ENCODE data around the gene UBE3B.

The UBE3B gene

GRCh38 chr12:109544955-109545531 is 67.6 kb downstream of the UBE3B start:
- Histone ChIP-seq H3K27me3 (ENCODE audit: insufficient read depth, low read length) (no peaks in the 10 kb centered on the region), H2BK5ac (ENCODE audit: low read depth, low read length, poor library complexity) (no peak overlapping the region), H3K18ac (ENCODE audit: low read length) (no peak overlapping the region), H4K8ac (ENCODE audit: low read depth, low read length) (no peak overlapping the region), H2BK120ac (ENCODE audit: insufficient read depth, low read length, poor library complexity) (no peak overlapping the region), H3K36me3 (ENCODE audit: control insufficient read depth in 1 of 2, insufficient read depth in 2 of 2, low read length in 2 of 2) (no peaks in the 10 kb centered on the region), H2AFZ (ENCODE audit: insufficient read depth, low read length, poor library complexity) (no peak overlapping the region), H4K91ac (ENCODE audit: low read depth, low read length) (no peak overlapping the region), H3K4me3 (ENCODE audit: low read depth, low read length) (no peak overlapping the region), H2AK5ac (ENCODE audit: low read length) (no peak overlapping the region), H3K4me1 (ENCODE audit: control insufficient read depth in 1 of 2, insufficient read depth in 2 of 2, low read length in 2 of 2) (peaks cover 3% of the 10 kb centered on the region in 2 experiments), H3K4me2 (ENCODE audit: low read length) (no peak overlapping the region), H3K79me1 (ENCODE audit: low read length) (no peaks in the 10 kb centered on the region), H4K12ac (ENCODE audit: low read depth, low read length) (no peak overlapping the region), H3K14ac (ENCODE audit: low read length) (no peak overlapping the region), H2BK12ac (ENCODE audit: low read length) (no peak overlapping the region), H3K9ac (ENCODE audit: low read length) (no peak overlapping the region), H3K79me2 (ENCODE audit: control insufficient read depth, insufficient read depth, low read length, poor library complexity) (no peaks in the 10 kb centered on the region), H3K4ac (ENCODE audit: low read depth, low read length) (no peak overlapping the region), H3K27ac (ENCODE audit: low read depth, low read length) (no peak overlapping the region), H3K23ac (ENCODE audit: low read length) (no peak overlapping the region), H3K9me3 (ENCODE audit: insufficient read depth, low read depth, low read length) (peaks cover 3% of the 10 kb centered on the region)
- no CpG with 5 or more reads among the region's 7 CpGs for WGBS (ENCODE audit: extremely low coverage, insufficient coverage, insufficient read length)
- no peak for DNase-seq

DNA sequence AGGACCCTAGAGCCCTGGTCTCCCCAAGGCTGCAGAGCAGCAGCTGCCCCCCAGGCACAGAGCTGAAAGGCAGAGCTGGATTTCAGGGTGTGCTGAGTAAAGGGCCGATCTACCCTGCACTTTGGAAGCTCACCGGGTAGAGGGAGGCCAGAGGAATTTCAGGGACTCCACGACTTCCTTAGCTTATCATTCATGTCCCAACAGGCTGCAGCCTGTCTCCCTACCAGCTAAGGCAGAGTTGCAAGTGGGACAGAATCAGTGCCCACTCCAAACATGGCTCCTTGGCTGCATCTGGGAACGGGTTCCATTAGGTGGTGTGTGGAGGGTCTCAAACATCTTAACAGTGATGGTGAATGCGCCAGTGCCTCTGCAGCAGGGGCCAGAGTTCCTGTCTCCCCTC is 68.4 kb downstream of the UBE3B start:
- peaks cover 3% of the 10 kb centered on the region for H3K9me3 ChIP-seq (ENCODE audit: insufficient read depth, low read depth, low read length)
- H3K9ac ChIP-seq (ENCODE audit: low read length) = no peak overlapping the region
- H3K36me3 ChIP-seq (ENCODE audit: control insufficient read depth in 1 of 2, insufficient read depth in 2 of 2, low read length in 2 of 2) = no peaks in the 10 kb centered on the region
- H4K91ac ChIP-seq (ENCODE audit: low read depth, low read length) = no peak overlapping the region
- H3K4me2 ChIP-seq (ENCODE audit: low read length) = no peak overlapping the region
- no peaks in the 10 kb centered on the region for H3K27me3 ChIP-seq (ENCODE audit: insufficient read depth, low read length)
- no peak overlapping the region for H3K14ac ChIP-seq (ENCODE audit: low read length)
- no peak overlapping the region for H3K4me3 ChIP-seq (ENCODE audit: low read depth, low read length)
- no peak overlapping the region for H4K8ac ChIP-seq (ENCODE audit: low read depth, low read length)
- H2BK120ac ChIP-seq (ENCODE audit: insufficient read depth, low read length, poor library complexity) = no peak overlapping the region
- H3K27ac ChIP-seq (ENCODE audit: low read depth, low read length) = no peak overlapping the region
- WGBS (ENCODE audit: extremely low coverage, insufficient coverage, insufficient read length) = no CpG with 5 or more reads among the region's 5 CpGs
- H2AFZ ChIP-seq (ENCODE audit: insufficient read depth, low read length, poor library complexity) = no peak overlapping the region
- DNase-seq = no peak
- H2BK12ac ChIP-seq (ENCODE audit: low read length) = no peak overlapping the region
- H2AK5ac ChIP-seq (ENCODE audit: low read length) = no peak overlapping the region
- no peak overlapping the region for H2BK5ac ChIP-seq (ENCODE audit: low read depth, low read length, poor library complexity)
- no peak overlapping the region for H3K23ac ChIP-seq (ENCODE audit: low read length)
- H3K79me2 ChIP-seq (ENCODE audit: control insufficient read depth, insufficient read depth, low read length, poor library complexity) = no peaks in the 10 kb centered on the region
- no peak overlapping the region for H4K12ac ChIP-seq (ENCODE audit: low read depth, low read length)
- no peak overlapping the region for H3K18ac ChIP-seq (ENCODE audit: low read length)
- no peaks in the 10 kb centered on the region for H3K79me1 ChIP-seq (ENCODE audit: low read length)
- H3K4ac ChIP-seq (ENCODE audit: low read depth, low read length) = no peak overlapping the region
- peaks cover 3% of the 10 kb centered on the region in 2 experiments for H3K4me1 ChIP-seq (ENCODE audit: control insufficient read depth in 1 of 2, insufficient read depth in 2 of 2, low read length in 2 of 2)

DNA sequence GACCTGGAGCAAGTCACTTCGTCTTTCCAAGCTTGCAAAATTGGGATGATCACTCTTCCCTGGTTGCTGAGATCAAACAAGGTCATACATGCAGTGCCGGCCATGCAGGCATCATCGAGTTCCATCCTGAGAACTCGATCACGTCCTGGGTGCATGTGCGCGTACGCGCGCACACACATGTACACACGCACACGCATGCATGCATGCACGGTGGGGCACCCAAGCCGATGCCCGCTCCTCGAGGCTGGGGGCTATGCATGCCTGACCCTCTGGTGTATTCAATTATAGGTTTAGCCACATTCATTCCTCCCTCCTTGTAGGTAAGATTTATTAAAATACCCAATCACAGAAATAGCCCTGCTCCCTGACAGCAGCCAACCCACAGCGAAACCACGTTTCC is 69.9 kb downstream of the UBE3B start:
- Histone ChIP-seq H3K79me1 (ENCODE audit: low read length) (no peaks in the 10 kb centered on the region), H3K9me3 (ENCODE audit: insufficient read depth, low read depth, low read length) (no peaks in the 10 kb centered on the region), H4K8ac (ENCODE audit: low read depth, low read length) (no peak overlapping the region), H3K4me3 (ENCODE audit: low read depth, low read length) (no peak overlapping the region), H2AFZ (ENCODE audit: insufficient read depth, low read length, poor library complexity) (no peak overlapping the region), H4K12ac (ENCODE audit: low read depth, low read length) (no peak overlapping the region), H2BK5ac (ENCODE audit: low read depth, low read length, poor library complexity) (no peak overlapping the region), H3K4me1 (ENCODE audit: control insufficient read depth in 1 of 2, insufficient read depth in 2 of 2, low read length in 2 of 2) (peaks cover 0 to 3% of the 10 kb centered on the region in 2 experiments), H2AK5ac (ENCODE audit: low read length) (no peak overlapping the region), H2BK120ac (ENCODE audit: insufficient read depth, low read length, poor library complexity) (no peak overlapping the region), H2BK12ac (ENCODE audit: low read length) (no peak overlapping the region), H3K27me3 (ENCODE audit: insufficient read depth, low read length) (no peaks in the 10 kb centered on the region), H3K23ac (ENCODE audit: low read length) (no peak overlapping the region), H4K91ac (ENCODE audit: low read depth, low read length) (no peak overlapping the region), H3K9ac (ENCODE audit: low read length) (no peak overlapping the region), H3K14ac (ENCODE audit: low read length) (no peak overlapping the region), H3K36me3 (ENCODE audit: control insufficient read depth in 1 of 2, insufficient read depth in 2 of 2, low read length in 2 of 2) (no peaks in the 10 kb centered on the region), H3K4me2 (ENCODE audit: low read length) (no peak overlapping the region), H3K4ac (ENCODE audit: low read depth, low read length) (no peak overlapping the region), H3K27ac (ENCODE audit: low read depth, low read length) (no peak overlapping the region), H3K18ac (ENCODE audit: low read length) (no peak overlapping the region), H3K79me2 (ENCODE audit: control insufficient read depth, insufficient read depth, low read length, poor library complexity) (no peaks in the 10 kb centered on the region)
- no peak for DNase-seq
- no CpG with 5 or more reads among the region's 18 CpGs for WGBS (ENCODE audit: extremely low coverage, insufficient coverage, insufficient read length)

- Histone ChIP-seq H3K4me1 (ENCODE audit: control insufficient read depth in 1 of 2, insufficient read depth in 2 of 2, low read length in 2 of 2) (peaks cover 0 to 3% of the 10 kb centered on the region in 2 experiments), H3K14ac (ENCODE audit: low read length) (no peak overlapping the region), H3K27me3 (ENCODE audit: insufficient read depth, low read length) (no peaks in the 10 kb centered on the region), H2AK5ac (ENCODE audit: low read length) (no peak overlapping the region), H4K12ac (ENCODE audit: low read depth, low read length) (no peak overlapping the region), H2AFZ (ENCODE audit: insufficient read depth, low read length, poor library complexity) (no peak overlapping the region), H2BK120ac (ENCODE audit: insufficient read depth, low read length, poor library complexity) (no peak overlapping the region), H3K79me1 (ENCODE audit: low read length) (no peaks in the 10 kb centered on the region), H3K27ac (ENCODE audit: low read depth, low read length) (no peak overlapping the region), H2BK12ac (ENCODE audit: low read length) (no peak overlapping the region), H3K36me3 (ENCODE audit: control insufficient read depth in 1 of 2, insufficient read depth in 2 of 2, low read length in 2 of 2) (no peaks in the 10 kb centered on the region), H3K4me2 (ENCODE audit: low read length) (no peak overlapping the region), H3K23ac (ENCODE audit: low read length) (no peak overlapping the region), H4K8ac (ENCODE audit: low read depth, low read length) (no peak overlapping the region), H3K18ac (ENCODE audit: low read length) (no peak overlapping the region), H4K91ac (ENCODE audit: low read depth, low read length) (no peak overlapping the region), H2BK5ac (ENCODE audit: low read depth, low read length, poor library complexity) (no peak overlapping the region), H3K9ac (ENCODE audit: low read length) (no peak overlapping the region), H3K9me3 (ENCODE audit: insufficient read depth, low read depth, low read length) (no peaks in the 10 kb centered on the region), H3K79me2 (ENCODE audit: control insufficient read depth, insufficient read depth, low read length, poor library complexity) (no peaks in the 10 kb centered on the region), H3K4ac (ENCODE audit: low read depth, low read length) (no peak overlapping the region), H3K4me3 (ENCODE audit: low read depth, low read length) (no peak overlapping the region)
- WGBS (ENCODE audit: extremely low coverage, insufficient coverage, insufficient read length) = no CpG with 5 or more reads among the region's 4 CpGs
- no peak for DNase-seq
Measured at GRCh38 chr12:109548258-109548657, 70.8 kb downstream of the UBE3B start.

All from trophoblast cell (in vitro differentiated cells and primary cell).